22Rv1 (cell line): ENCODE data around the gene DSCAML1.

Source experiments
- H3K27ac ChIP-seq: fragments of 450-650 bp; 2 replicates; pipeline ENCODE4 v1.5.1; 2017
- ZFX ChIP-seq: fragments of 450-650 bp; IDR thresholded peaks from 2 replicates; pipeline ENCODE4 v1.6.1; 2017; ENCODE audit warnings: antibody characterized with exemption, borderline replicate concordance
- TF ChIP-seq, protein P1 (sequence below): fragments of 450-650 bp; IDR thresholded peaks from 2 replicates; pipeline ENCODE4 v1.5.1; 2017; ENCODE audit warnings: mild to moderate bottlenecking

DSCAML1 gene

GRCh38 chr11:117548876-117549275, 248.1 kb downstream of the DSCAML1 start:
- H3K27ac ChIP-seq: no peak overlapping the region
- TF ChIP-seq, protein P1, sequence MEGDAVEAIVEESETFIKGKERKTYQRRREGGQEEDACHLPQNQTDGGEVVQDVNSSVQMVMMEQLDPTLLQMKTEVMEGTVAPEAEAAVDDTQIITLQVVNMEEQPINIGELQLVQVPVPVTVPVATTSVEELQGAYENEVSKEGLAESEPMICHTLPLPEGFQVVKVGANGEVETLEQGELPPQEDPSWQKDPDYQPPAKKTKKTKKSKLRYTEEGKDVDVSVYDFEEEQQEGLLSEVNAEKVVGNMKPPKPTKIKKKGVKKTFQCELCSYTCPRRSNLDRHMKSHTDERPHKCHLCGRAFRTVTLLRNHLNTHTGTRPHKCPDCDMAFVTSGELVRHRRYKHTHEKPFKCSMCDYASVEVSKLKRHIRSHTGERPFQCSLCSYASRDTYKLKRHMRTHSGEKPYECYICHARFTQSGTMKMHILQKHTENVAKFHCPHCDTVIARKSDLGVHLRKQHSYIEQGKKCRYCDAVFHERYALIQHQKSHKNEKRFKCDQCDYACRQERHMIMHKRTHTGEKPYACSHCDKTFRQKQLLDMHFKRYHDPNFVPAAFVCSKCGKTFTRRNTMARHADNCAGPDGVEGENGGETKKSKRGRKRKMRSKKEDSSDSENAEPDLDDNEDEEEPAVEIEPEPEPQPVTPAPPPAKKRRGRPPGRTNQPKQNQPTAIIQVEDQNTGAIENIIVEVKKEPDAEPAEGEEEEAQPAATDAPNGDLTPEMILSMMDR: no peak
- TF ChIP-seq ZFX: no peak

GRCh38 chr11:117547946-117548345, 249.1 kb downstream of the DSCAML1 start:
- TF ChIP-seq ZFX: no peak
- no peak overlapping the region for H3K27ac ChIP-seq

GRCh38 chr11:117547195-117547850, 249.7 kb downstream of the DSCAML1 start:
- TF ChIP-seq, protein P1: no peak
- no peak for TF ChIP-seq ZFX
- no peak overlapping the region for H3K27ac ChIP-seq

DNA sequence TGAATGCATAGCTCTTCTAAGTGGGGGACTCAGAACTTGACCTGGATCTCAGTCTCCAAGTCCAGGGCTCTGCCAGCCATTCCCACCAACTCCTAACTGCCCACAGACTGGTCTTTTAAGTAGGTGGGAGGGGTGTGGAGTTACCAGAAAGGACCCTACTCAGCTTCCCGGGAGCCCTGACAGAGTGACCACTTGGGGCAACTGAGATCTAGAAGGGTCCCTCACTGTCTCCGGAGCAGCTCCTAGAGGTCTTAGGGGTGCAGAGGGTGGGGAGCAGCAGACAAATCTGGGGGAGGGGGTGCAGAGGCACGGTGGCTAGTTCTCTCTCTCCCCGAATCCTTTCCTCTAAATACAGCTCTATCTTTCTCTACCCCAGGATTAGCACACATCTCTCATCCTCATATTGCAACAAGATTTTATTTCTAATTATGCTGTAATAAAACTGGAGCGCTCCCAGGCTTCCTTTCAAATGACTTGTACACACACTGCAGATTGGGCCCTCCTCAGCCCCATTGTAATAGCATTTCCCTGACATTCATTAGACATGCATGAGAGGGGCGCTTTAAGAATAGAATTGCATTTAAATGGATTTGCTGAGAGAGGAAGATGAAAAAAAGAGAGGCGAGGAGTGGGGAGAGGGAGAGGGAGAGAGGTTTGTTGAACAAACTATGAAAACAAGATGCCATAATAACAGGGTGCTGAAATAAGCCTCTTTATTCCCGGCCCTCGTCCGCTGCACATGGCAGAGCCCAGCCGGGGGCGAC, 250.4 kb downstream of the DSCAML1 start:
- H3K27ac ChIP-seq: no peak overlapping the region
- TF ChIP-seq, protein P1: no peak
- no peak for TF ChIP-seq ZFX

DNA sequence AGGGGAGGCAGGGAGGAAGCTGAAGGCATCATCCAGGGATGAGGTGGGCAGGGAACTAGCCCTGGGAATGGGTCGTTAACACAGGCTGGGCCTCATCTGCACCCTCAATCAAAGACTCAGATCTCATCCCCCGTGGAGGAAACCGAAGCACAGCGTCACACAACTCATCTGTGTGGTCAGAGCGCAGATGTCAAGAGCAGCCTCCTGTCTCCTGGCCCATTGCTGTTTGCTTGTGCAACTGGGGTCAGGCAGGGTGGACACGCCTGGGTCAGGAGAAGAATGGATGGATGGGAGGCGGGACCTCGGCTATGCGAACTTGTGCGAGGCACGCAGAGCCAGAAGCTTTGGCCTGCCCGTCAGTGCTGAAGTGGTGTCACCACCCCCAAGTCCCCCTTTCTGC, 251.3 kb downstream of the DSCAML1 start:
- no peak overlapping the region for H3K27ac ChIP-seq
- TF ChIP-seq, protein P1: no peak
- no peak for TF ChIP-seq ZFX

DNA sequence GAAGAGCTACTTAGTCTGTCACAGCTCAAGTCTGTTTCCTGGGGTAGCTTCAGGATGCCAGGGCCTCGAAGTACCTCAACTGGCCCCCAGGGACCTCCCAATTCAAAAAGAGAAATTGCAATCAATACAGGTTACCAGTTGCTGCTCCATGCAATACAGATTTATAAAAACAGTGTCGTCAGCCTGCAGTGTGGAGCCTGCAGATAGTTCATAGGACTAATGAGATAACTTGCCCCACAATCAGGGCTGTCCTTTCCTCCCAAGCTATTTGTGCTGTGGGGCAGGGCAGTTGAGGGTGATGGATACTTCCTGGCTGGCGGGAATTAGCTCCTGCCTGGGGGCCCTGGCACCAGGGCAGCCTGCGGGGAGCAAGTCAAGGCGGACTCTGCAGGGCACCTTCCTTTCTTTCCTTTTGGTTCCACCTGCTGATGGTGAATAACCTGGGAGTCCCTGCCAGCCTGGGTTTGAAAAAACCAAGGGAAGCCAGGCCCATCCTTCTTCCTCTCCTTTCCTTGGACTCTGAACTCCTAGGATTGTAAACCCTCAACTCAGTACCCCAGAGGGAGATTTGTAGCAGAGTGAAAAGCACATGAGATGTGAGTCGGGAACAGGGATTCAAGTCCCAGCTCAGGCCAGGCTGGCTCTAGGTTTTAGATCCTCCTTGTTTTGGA, 252.8 kb downstream of the DSCAML1 start:
- no peak for TF ChIP-seq ZFX
- TF ChIP-seq, protein P1: no peak
- no peak overlapping the region for H3K27ac ChIP-seq

- H3K27ac ChIP-seq: no peak overlapping the region
- no peak for TF ChIP-seq ZFX
- TF ChIP-seq, protein P1: no peak
Observed at GRCh38 chr11:117541211-117541610, 255.8 kb downstream of the DSCAML1 start.
